RPMI7951 (cell line): ENCODE measurements around the gene NRGN. TPM values are rescaled to one million over a fixed set of nuclear protein-coding genes. Genes with fewer than 3 reads are reported as not detected.

ENCODE experiments used
- DNase-seq: peaks from one replicate; pipeline ENCODE4 v3.0.0-alpha.2; 2012; ENCODE audit warnings: low read depth
- total RNA-seq: library from RNA; depleted of rRNA; stranded (reverse); fragments of >200 nt; shearing (Covaris generic); gene quantifications from 2 replicates; pipeline ENCODE4 v1.2.3, GENCODE V29; 2014; rRNA removed

The NRGN gene
- total RNA-seq: 1.9 and 3.2 TPM in 2 replicates

GRCh38 chr11:124739479-124740276, at the start of gene NRGN:
TSS of gene NRGN (plus strand) at chr11:124739942. CDS start at chr11:124740085, 143 bp downstream.
- peak; percentile 87 for DNase-seq

GRCh38 chr11:124693142-124693541, 46.6 kb upstream of the NRGN start:
- no peak for DNase-seq

GRCh38 chr11:124699547-124699946, 40.2 kb upstream of the NRGN start:
- DNase-seq: no peak

- no peak for DNase-seq
Observed at GRCh38 chr11:124700028-124700427, 39.7 kb upstream of the NRGN start.

GRCh38 chr11:124707829-124708228, 31.9 kb upstream of the NRGN start:
- no peak for DNase-seq

- DNase-seq: no peak
Observed at GRCh38 chr11:124712392-124712791, 27.4 kb upstream of the NRGN start.

- DNase-seq: peak; percentile 37
Observed at GRCh38 chr11:124716591-124716990, 23.2 kb upstream of the NRGN start.

GRCh38 chr11:124717421-124717785, 22.3 kb upstream of the NRGN start:
- peak; percentile 35 for DNase-seq

GRCh38 chr11:124717786-124718651, 21.7 kb upstream of the NRGN start:
- peak; percentile 48 for DNase-seq

- no peak for DNase-seq
Observed at GRCh38 chr11:124718801-124719200, 20.9 kb upstream of the NRGN start.

- DNase-seq: no peak
Observed at GRCh38 chr11:124719534-124719933, 20.2 kb upstream of the NRGN start.

- no peak for DNase-seq
Observed at GRCh38 chr11:124722176-124722575, 17.6 kb upstream of the NRGN start.

- DNase-seq: peak; percentile 7
Observed at GRCh38 chr11:124724979-124725718, 14.6 kb upstream of the NRGN start.

GRCh38 chr11:124725719-124726105, 14.0 kb upstream of the NRGN start:
- peak; percentile 55 for DNase-seq

GRCh38 chr11:124727474-124727873, 12.3 kb upstream of the NRGN start:
- DNase-seq: no peak

- no peak for DNase-seq
Observed at GRCh38 chr11:124728134-124728533, 11.6 kb upstream of the NRGN start.

GRCh38 chr11:124729571-124729970, 10.2 kb upstream of the NRGN start:
- DNase-seq: no peak

GRCh38 chr11:124732230-124732629, 7.5 kb upstream of the NRGN start:
- DNase-seq: no peak

- no peak for DNase-seq
Observed at GRCh38 chr11:124736736-124737135, 3.0 kb upstream of the NRGN start.

- no peak for DNase-seq
Observed at GRCh38 chr11:124737638-124738305, 2.0 kb upstream of the NRGN start.

- DNase-seq: no peak
Observed at GRCh38 chr11:124738713-124739478, 846 bp upstream of the NRGN start.
